OCI-LY7 (cell line): Measurements from ENCODE around the gene NPEPL1.

Experiments
- EZH2phosphoT487 ChIP-seq: fragments of 200-600 bp; sonication (generic); IDR thresholded peaks from 2 replicates; pipeline ENCODE4 v1.6.1; 2018; ENCODE audit warnings: low read depth, borderline replicate concordance, mild to moderate bottlenecking, mixed run types, antibody characterized with exemption, low read length, moderate library complexity, mixed read lengths
- TF ChIP-seq, protein P1 (sequence below): fragments of 200-600 bp; sonication (generic); conservative IDR thresholded peaks from 2 replicates; pipeline ENCODE4 v1.5.1; 2014; ENCODE audit warnings: mild to moderate bottlenecking, antibody characterized with exemption, low read length, moderate library complexity, mixed read lengths

GRCh38 chr20:58647796-58648501 is 44.7 kb upstream of the NPEPL1 start:
- TF ChIP-seq, protein P1, sequence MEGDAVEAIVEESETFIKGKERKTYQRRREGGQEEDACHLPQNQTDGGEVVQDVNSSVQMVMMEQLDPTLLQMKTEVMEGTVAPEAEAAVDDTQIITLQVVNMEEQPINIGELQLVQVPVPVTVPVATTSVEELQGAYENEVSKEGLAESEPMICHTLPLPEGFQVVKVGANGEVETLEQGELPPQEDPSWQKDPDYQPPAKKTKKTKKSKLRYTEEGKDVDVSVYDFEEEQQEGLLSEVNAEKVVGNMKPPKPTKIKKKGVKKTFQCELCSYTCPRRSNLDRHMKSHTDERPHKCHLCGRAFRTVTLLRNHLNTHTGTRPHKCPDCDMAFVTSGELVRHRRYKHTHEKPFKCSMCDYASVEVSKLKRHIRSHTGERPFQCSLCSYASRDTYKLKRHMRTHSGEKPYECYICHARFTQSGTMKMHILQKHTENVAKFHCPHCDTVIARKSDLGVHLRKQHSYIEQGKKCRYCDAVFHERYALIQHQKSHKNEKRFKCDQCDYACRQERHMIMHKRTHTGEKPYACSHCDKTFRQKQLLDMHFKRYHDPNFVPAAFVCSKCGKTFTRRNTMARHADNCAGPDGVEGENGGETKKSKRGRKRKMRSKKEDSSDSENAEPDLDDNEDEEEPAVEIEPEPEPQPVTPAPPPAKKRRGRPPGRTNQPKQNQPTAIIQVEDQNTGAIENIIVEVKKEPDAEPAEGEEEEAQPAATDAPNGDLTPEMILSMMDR = no peak
- TF ChIP-seq EZH2phosphoT487 = no peak
